Stimulated activated CD8-positive, alpha-beta memory T cell treated with anti-CD3 and anti-CD28 coated beads, Interleukin-12 subunit alpha, Interleukin-12 subunit beta, amount 100 ng/mL, for 1 hour (primary cell): ENCODE measurements around the gene SPACA6.

Source experiments
- DNase-seq: peaks from one replicate; pipeline ENCODE4 v3.0.0-alpha.2; 2020; ENCODE audit warnings: low read depth

Gene SPACA6

GRCh38 chr19:51706296-51706695, 13.2 kb downstream of the SPACA6 start:
- no peak for DNase-seq

GRCh38 chr19:51706885-51707284, 13.8 kb downstream of the SPACA6 start:
- DNase-seq, result no peak

- DNase-seq, result no peak
These were observed 15.7 kb downstream of the SPACA6 start for GRCh38 chr19:51708811-51709210.

- DNase-seq, result no peak
These were observed 16.4 kb downstream of the SPACA6 start for GRCh38 chr19:51709575-51709974.

- DNase-seq, result no peak
These were observed 17.0 kb downstream of the SPACA6 start for GRCh38 chr19:51710163-51710562.

- no peak for DNase-seq
These were observed 18.6 kb downstream of the SPACA6 start for GRCh38 chr19:51711702-51712101.

GRCh38 chr19:51712461-51713081, 19.4 kb downstream of the SPACA6 start:
- no peak for DNase-seq

GRCh38 chr19:51713319-51714285, 20.5 kb downstream of the SPACA6 start:
- no peak for DNase-seq

GRCh38 chr19:51714848-51715247, 21.7 kb downstream of the SPACA6 start:
- no peak for DNase-seq

GRCh38 chr19:51715850-51716249, 22.7 kb downstream of the SPACA6 start:
- no peak for DNase-seq

GRCh38 chr19:51716925-51717324, 23.8 kb downstream of the SPACA6 start:
- no peak for DNase-seq

- DNase-seq, result no peak
These were observed 26.3 kb downstream of the SPACA6 start for GRCh38 chr19:51719251-51719988.

GRCh38 chr19:51721905-51722304, 28.8 kb downstream of the SPACA6 start:
- no peak for DNase-seq

GRCh38 chr19:51722492-51722891, 29.4 kb downstream of the SPACA6 start:
- DNase-seq, result no peak

GRCh38 chr19:51724543-51724942, 31.4 kb downstream of the SPACA6 start:
- no peak for DNase-seq

GRCh38 chr19:51726049-51726448, 32.9 kb downstream of the SPACA6 start:
- no peak for DNase-seq

GRCh38 chr19:51727349-51727880, 34.3 kb downstream of the SPACA6 start:
- no peak for DNase-seq

GRCh38 chr19:51729781-51730180, 36.7 kb downstream of the SPACA6 start:
- DNase-seq, result no peak

- DNase-seq, result no peak
These were observed 40.8 kb downstream of the SPACA6 start for GRCh38 chr19:51733742-51734522.

- DNase-seq, result no peak
These were observed 42.8 kb downstream of the SPACA6 start for GRCh38 chr19:51735759-51736449.

GRCh38 chr19:51737389-51737788, 44.3 kb downstream of the SPACA6 start:
- no peak for DNase-seq
